Stimulated activated CD4-positive, alpha-beta T cell treated with anti-CD3 and anti-CD28 coated beads, Interleukin-2, amount 100 ng/mL, for 48 hours (primary cell): ENCODE results near the gene TBL1X.
"Not testable (repeated sequence)": the region's sequence is repeated elsewhere in the genome, so short reads cannot be mapped to it uniquely, and the experiment has no call there.

Source experiments
- DNase-seq, 2 donors: peaks; one replicate each; pipeline ENCODE4 v3.0.0-alpha.2; 2020

TBL1X gene

GRCh38 chrX:9724711-9725110, 259.9 kb downstream of the TBL1X start:
- no peak for DNase-seq

DNA sequence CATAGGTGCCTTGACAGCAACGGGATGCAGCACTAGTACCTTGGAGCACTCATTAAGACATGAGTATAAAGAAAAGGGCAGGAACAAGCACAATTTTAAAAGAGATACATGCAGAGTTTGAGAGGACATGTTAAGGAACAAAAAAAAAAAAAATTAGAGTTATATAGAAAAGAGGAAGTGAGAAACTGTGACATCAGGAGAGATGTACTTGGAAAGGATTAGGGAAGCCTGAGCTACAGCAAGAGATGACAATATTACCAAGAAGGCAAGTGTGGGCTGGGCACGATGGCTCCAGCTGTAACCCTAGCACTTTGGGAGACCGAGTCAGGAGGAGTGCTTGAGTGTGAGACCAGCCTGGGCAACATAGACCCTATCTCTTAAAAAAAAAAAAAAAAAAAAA, 263.4 kb downstream of the TBL1X start:
- DNase-seq: no peak

DNA sequence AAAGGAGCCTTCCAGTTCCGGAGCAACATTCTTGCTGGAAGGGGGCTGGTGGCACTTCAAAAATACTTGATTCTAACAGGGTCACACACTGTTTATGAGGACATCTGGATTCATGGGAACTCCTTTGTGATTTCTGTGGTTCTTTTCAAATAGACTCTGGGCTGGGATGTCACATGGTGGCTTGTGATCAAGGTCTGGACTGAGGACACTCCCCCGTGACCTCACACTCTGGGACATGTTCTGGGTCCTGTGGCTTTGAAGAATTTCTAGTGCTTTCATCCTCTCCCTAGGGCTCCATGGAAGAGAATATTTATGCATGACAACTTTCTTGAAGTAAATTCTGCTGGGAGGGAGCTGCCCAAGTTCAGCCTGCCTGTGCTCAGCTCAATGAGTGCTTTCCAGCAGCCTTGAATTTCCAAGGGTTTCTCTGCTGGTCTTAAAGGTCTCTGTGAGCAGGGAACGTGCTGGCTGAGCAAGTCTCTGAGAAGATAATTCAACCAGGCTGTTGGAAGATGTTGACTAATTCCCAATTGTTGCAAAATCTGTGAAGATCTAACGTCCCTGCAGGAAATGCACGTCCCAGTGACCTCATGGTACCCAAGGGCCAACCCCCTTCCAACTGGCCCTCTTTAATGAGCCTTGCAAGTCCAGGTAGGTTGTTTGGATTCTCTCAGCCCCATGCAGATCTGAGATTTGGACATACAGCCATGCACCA, 264.5 kb downstream of the TBL1X start:
- no peak for DNase-seq

DNA sequence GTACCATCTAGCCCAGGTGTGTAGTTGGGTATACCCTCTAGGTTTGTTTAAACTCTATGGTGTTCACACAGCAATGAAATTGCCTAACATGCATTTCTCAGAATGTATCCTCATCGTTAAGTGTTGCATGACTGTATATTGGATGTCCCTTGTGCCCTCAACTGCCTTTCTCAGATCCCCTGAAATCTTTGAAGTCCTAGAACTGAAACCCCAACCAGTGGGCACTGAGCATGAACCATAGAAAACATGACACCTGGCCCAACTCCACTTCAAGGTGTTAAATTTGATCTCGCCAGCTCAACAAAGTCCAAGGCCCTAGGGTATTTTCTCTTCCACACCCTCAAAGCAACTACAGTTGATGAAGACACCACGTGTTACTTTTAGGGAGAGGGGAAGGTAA, 265.2 kb downstream of the TBL1X start:
- no peak for DNase-seq

GRCh38 chrX:9730752-9731151, 265.9 kb downstream of the TBL1X start:
- no peak for DNase-seq

- no peak for DNase-seq
Observed at GRCh38 chrX:9737363-9737762, 272.5 kb downstream of the TBL1X start.

DNA sequence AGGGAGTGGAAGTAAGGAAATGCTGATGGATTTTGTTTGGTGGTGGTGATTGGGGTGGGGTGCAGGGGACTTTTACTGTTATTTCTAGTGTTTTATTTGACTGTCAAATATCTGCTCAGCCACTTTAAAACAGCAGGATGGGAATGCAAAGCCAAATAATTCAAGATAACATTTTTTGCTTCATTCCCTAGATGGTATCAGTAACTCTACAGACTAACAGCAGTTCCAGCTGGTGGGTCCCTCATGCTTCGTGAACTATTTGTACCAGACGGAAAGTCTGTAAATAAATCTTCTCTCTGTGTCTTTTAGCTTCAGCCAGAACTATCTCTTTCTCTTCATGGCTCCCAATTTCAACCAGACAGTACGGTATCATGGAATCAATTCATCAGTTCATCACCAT, 273.3 kb downstream of the TBL1X start:
- no peak for DNase-seq

GRCh38 chrX:9739130-9739529, 274.3 kb downstream of the TBL1X start:
- DNase-seq: no peak

DNA sequence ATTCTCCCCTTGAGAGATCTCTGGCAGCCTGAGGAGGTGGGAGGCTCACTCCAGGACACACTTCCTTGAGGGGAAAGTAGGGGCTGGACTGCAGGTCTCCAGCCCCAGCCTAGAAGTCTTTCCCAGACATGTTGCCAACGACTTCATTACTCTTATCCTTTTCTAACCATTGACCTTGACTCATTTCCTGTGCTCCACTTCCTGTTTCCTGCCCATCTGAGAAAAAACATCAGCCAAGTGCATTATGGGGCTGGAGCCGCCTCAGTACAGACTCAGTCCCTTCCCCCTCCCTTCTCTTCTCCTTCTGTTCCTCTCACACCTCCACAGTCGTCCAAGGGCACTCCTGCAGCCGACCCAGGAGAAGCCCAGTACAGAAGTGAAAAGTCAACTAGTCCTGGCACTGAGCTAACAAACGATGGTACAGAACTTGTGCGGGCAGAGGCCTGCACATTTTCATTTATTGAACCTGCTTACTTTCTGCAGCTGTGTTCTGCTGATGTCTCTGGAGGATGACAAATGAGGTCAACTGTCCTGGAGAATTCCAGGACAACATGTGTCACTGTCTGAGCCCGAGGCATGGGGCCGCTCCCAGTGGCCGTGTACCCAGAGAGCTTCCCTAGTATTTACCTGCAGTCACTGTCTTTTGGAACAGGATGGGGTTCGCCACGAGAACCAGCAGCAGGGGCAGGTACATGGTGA, 280.7 kb downstream of the TBL1X start:
- no peak for DNase-seq

DNA sequence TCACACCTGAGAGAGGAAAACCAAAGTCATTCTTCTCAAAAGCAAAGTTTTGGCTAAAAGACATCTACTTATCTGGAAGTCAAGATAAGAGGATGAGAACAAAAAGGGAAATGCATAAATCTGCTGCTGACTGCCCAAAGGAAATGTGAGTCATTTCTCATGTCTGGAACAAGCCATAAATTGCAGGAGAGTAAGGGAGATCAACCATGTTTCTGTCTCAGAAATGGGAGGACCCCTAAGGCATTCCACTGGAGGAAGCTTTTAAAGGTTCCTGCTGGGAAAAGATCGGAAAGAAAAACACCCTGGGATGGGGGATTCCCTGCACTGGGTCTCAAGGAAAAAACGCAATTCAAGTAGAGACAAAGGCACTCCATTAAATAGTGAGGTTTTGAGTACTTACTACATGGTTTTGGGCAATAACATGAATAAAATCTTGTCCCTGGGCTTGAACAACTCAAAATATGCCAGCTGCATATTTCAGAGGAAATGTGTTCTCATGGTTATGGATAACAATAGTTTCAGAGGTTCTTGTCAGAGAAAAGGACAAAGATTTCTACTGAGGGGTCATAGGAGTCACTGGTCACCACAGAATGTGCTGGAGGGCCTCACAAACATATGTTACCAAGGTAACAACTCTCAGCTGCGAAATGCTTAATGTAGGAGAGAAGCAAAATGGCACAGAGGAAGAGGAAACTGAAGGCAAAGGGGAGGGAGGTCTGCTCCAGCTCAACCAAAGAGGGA, 281.5 kb downstream of the TBL1X start:
- DNase-seq: no peak

GRCh38 chrX:9747644-9748043, 282.8 kb downstream of the TBL1X start:
- DNase-seq: no peak

- no peak for DNase-seq
Observed at GRCh38 chrX:9749146-9749692, 284.4 kb downstream of the TBL1X start.

DNA sequence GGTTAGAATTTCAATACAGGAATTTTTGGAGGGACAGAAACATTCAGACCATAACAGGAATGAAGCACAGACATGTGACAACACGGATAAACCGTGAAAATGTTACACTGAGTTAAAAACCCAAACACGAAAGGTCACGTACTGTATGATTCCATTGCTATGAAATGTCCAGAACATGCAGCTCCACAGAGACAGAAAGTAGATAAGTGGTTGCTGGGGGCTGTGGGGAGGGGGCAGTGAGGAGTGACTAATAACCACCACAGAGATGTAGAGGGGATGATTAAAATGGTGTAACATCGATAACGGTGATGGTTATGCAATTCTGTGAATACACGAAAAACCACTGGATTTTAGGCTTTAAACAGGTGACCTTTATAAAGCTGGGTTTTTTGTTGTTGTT, 292.5 kb downstream of the TBL1X start:
- no peak for DNase-seq

GRCh38 chrX:9758021-9758638, 293.3 kb downstream of the TBL1X start:
- no peak for DNase-seq

DNA sequence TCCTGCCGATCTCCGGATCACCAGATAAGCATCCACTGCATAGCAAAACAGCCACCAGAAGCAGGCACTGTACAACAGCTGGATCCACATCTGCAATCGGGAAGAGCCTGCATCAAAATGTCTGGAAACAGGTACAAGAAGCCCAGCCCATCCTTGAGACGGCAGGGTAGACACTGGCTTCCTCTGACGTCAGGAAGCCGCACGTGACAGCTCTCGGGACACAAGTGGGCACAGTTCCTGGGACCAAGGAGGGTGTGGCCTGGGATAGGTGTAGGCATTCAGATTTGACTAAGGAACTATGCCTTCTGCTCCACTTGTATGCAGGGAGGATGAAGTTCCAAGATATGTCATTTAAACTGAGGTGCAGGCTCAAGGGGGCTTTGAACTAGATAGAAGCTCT, 294.5 kb downstream of the TBL1X start:
- DNase-seq: no peak

GRCh38 chrX:9765072-9765736, 300.3 kb downstream of the TBL1X start:
- DNase-seq: no peak

GRCh38 chrX:9765737-9766097, 300.9 kb downstream of the TBL1X start, which contains the start of gene GPR143:
Gene GPR143 (minus strand): TSS chrX:9765847. CDS start chrX:9765817, 30 bp downstream.
- no peak for DNase-seq

DNA sequence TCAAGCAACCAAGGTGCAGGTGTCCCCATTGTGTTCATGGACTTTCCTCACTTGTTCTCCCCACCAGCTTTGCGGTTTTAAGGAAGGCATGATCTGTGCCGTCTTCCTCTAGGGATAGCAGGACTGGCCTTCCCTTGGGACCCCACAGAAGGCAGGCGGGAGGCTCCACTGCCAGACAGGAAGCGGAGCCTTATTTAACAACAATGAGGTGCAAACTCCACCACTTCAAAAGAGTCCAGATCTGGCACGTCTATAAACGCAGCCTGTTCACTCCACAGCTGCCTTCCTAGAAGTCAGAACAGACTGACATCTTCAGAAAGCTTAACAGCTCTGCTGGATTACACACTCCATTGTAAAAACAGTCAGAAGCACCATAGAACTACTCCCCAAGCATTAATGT, 302.5 kb downstream of the TBL1X start:
- no peak for DNase-seq

- not testable (repeated sequence) for DNase-seq
Observed at GRCh38 chrX:9768321-9768839, 303.5 kb downstream of the TBL1X start.

DNA sequence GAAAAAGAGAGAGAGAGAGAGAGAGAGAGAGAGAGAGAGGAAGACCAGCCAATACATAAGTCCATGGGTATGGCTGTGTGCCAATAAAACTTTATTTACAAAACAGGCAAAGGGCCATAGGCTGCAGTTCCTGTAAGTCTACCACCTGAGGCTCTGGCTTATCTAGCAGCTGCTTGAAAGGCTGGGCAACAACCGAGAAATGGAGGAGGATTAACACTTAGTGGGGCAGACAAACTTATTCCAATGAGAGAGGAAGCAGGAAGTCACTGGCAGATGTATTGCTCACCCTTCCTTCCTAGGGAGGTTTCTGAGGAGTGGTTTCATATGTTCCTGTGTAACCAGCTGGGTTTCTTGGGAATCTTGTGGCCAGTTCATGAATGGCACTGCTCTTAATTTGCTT, 305.5 kb downstream of the TBL1X start:
- no peak for DNase-seq

GRCh38 chrX:9772943-9773342, 308.1 kb downstream of the TBL1X start:
- DNase-seq: no peak

GRCh38 chrX:9775930-9776329, 311.1 kb downstream of the TBL1X start:
- no peak for DNase-seq
